Nephron (organoid): Measurements from ENCODE around the gene FAM174B.
A peak's percentile ranks its signal among the peaks of the same experiment; 100 is the strongest.

ENCODE experiments used
- H3K27ac Mint-ChIP-seq, 3 experiments: 2 replicates each; pipeline ENCODE4 v1.8.0; 2020; ENCODE audit warnings: mixed read lengths in 3 of 3, mild to moderate bottlenecking in 2 of 3, moderate library complexity in 1 of 3
- H3K27me3 Mint-ChIP-seq: 2 replicates; pipeline ENCODE4 v1.8.0; 2021; ENCODE audit warnings: low read depth, mild to moderate bottlenecking, moderate library complexity, mixed read lengths
- H3K36me3 Mint-ChIP-seq: 2 replicates; pipeline ENCODE4 v1.8.0; 2020; ENCODE audit warnings: low read depth, mixed read lengths
- H3K4me1 Mint-ChIP-seq: 2 replicates; pipeline ENCODE4 v1.8.0; 2020; ENCODE audit warnings: mixed read lengths
- H3K4me3 Mint-ChIP-seq, 3 experiments: 2 replicates each; pipeline ENCODE4 v1.8.0; 2020; ENCODE audit warnings: mild to moderate bottlenecking in 3 of 3, mixed read lengths in 3 of 3, moderate library complexity in 2 of 3
- H3K9me3 Mint-ChIP-seq: 2 replicates; pipeline ENCODE4 v1.8.0; 2020; ENCODE audit warnings: mixed read lengths
- TF ChIP-seq, protein P1 (sequence below), 3 experiments: fragments of 200-600 bp; sonication (generic); IDR thresholded peaks; one replicate each; pipeline ENCODE4 v1.5.0; 2021; ENCODE audit warnings: antibody characterized with exemption in 3 of 3; ENCODE audit not compliant: unreplicated experiment in 3 of 3

FAM174B gene

DNA sequence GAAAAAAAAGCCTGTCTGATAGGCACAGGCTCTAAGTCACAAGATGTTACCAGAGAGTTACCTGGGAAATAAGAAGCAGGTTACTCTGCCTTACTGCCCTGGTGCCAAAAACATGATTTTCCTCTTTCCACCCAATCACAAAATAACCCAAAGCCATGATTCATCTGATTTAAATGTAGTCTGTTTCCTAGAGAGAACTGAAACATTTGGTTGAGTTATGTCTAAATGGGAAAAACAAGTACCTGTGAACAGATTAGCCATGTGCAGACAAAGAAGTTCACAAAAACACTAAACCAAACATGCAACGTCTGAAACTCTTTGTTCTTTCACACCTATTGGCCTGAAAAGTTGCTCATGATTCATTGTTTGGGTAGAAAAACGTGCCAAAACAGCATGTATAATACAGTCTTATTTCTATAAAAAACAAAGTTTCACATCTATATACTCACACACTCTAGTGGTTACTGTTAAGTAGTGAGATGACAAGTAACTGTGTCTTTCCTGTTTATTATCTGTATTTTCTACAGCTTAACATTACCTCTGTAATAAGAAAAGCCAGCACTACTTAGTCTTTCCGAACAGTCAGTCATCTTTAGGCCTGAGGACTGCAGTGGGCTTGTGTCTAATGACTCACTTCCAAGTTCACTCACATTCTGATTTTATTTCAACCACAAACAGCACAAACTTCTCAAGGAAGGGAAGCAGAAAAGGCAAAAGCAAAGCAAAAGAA, 30.2 kb downstream of the FAM174B start:
- H3K4me1 Mint-ChIP-seq, result peaks cover 66% of the 10 kb centered on the region
- TF ChIP-seq, protein P1, sequence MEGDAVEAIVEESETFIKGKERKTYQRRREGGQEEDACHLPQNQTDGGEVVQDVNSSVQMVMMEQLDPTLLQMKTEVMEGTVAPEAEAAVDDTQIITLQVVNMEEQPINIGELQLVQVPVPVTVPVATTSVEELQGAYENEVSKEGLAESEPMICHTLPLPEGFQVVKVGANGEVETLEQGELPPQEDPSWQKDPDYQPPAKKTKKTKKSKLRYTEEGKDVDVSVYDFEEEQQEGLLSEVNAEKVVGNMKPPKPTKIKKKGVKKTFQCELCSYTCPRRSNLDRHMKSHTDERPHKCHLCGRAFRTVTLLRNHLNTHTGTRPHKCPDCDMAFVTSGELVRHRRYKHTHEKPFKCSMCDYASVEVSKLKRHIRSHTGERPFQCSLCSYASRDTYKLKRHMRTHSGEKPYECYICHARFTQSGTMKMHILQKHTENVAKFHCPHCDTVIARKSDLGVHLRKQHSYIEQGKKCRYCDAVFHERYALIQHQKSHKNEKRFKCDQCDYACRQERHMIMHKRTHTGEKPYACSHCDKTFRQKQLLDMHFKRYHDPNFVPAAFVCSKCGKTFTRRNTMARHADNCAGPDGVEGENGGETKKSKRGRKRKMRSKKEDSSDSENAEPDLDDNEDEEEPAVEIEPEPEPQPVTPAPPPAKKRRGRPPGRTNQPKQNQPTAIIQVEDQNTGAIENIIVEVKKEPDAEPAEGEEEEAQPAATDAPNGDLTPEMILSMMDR (IDR thresholded peaks at IDR 0.05; ENCODE audit: unreplicated experiment in 3 of 3), result no peak
- H3K4me3 Mint-ChIP-seq, result peak overlapping the region in 1 of 3 experiments; percentile 67
- H3K27ac Mint-ChIP-seq, result peak overlapping the region; percentile 84 to 99 (median 92)
- peaks cover 4% of the 10 kb centered on the region for H3K27me3 Mint-ChIP-seq
- H3K9me3 Mint-ChIP-seq, result no peaks in the 10 kb centered on the region
- H3K36me3 Mint-ChIP-seq, result peaks cover 19% of the 10 kb centered on the region

DNA sequence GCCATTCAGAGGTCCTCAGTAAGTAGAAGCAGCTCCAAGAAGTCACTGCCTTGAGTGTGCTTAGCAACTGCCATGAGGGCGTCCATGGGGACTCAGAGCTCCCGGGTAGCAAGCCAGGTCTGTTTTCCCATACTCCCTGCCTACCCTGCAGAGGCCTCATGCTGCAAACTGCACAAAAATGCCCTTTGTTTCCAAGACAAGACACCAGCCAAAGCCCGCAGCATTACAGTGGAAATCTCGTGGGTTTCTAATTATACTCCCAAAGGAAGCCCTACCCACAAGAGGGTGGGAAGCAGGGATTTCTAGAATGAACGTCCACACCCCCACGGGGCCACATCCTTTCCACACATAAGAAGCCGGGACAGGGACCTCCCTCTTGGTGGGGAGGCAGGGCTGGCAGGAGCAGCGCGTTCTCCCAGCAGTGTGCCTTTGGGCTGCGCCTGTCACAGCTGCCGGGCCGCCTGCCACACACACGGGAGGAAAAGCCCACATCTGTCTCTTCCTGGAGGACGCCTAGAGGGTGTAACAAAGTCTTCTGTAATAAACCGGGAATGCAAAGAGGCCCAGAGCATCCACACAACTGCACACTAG, 31.1 kb downstream of the FAM174B start:
- Mint-ChIP-seq H3K4me1 (peaks cover 66% of the 10 kb centered on the region), H3K36me3 (peaks cover 16% of the 10 kb centered on the region), H3K27ac (peak overlapping the region; percentile 84 to 99 (median 92)), H3K4me3 (peak overlapping the region; percentile 12 to 53 (median 13)), H3K27me3 (peaks cover 4% of the 10 kb centered on the region), H3K9me3 (no peaks in the 10 kb centered on the region)
- TF ChIP-seq, protein P1 (IDR thresholded peaks at IDR 0.05; ENCODE audit: unreplicated experiment in 3 of 3), result no peak

DNA sequence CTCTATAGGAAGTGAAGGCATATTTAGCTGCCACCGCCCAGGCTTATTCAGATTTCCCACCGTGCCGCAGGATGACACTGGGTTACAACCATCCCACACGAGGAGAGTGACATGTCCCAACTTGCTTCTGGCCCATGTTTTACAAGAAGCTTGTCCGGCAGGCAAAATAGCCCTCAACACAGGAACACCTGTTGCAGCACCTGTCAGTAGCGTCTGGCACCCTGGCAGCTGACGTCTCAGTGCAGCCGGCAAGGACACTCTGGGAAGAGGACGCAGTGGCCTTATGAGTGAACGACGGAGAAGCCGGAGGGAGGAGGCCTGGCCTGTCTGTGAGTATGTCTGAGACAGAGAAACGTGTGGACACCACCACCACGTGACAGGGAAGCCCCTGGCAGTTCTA, 32.1 kb downstream of the FAM174B start:
- Mint-ChIP-seq H3K4me1 (peaks cover 75% of the 10 kb centered on the region), H3K27ac (peak overlapping the region; percentile 84 to 99 (median 92)), H3K27me3 (peaks cover 4% of the 10 kb centered on the region), H3K4me3 (peak overlapping the region in 2 of 3 experiments; percentile 12 to 26), H3K9me3 (no peaks in the 10 kb centered on the region), H3K36me3 (peaks cover 12% of the 10 kb centered on the region)
- TF ChIP-seq, protein P1 (IDR thresholded peaks at IDR 0.05; ENCODE audit: unreplicated experiment in 3 of 3), result no peak

DNA sequence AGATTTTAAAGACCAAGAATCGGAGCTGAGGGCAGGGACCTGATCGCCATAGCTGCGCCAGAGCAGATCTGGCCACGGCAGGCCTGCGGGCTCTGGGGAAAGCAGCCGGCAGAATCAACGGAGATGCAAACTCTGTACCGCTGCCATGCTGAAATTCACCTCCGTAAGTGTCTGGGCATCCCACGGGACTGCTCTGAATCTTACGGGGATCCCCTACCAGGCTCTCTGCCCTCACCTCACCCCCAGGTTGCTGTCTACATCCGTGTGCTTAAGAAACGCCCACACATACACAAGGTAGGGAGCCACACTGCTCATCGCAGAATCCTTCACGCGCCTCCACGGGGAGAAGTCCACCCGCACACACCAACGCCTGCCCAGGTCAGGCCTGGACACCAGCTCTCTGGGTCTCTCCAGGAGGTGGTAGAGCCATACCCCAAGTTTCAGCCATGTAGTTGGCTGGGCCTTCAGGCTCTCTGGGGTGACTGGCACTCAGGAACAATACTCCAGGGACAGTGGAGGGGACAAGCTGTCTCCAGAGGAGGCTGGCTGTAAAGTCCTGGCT, 33.5 kb downstream of the FAM174B start:
- H3K4me1 Mint-ChIP-seq, result peaks cover 82% of the 10 kb centered on the region
- H3K27me3 Mint-ChIP-seq, result peaks cover 4% of the 10 kb centered on the region
- TF ChIP-seq, protein P1 (IDR thresholded peaks at IDR 0.05; ENCODE audit: unreplicated experiment in 3 of 3), result no peak
- peak overlapping the region; percentile 22 to 99 (median 87) for H3K27ac Mint-ChIP-seq
- peaks cover 3% of the 10 kb centered on the region for H3K36me3 Mint-ChIP-seq
- no peaks in the 10 kb centered on the region for H3K9me3 Mint-ChIP-seq
- peak overlapping the region in 1 of 3 experiments; percentile 22 for H3K4me3 Mint-ChIP-seq

DNA sequence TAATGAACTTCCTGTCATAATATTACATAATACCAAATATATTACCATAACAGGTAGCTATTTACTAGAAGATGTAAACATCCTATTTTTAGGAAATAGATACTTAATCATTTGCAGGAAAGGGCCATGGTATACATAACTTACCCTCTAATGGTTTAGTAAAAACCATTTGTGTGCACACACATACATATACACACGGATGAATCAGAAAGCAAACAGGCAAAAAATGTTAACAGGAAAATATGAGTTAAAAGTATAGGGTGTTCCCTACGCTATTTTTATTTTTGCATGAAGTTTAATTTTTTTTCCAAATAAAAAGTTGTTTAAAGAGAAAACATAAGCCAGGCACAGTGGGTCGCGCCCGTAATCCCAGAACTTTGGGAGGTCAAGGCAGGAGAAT, 34.6 kb downstream of the FAM174B start:
- Mint-ChIP-seq H3K4me1 (peaks cover 92% of the 10 kb centered on the region), H3K4me3 (no peak overlapping the region), H3K36me3 (peaks cover 3% of the 10 kb centered on the region), H3K9me3 (no peaks in the 10 kb centered on the region), H3K27ac (peak overlapping the region in 2 of 3 experiments; percentile 82 to 99), H3K27me3 (peaks cover 4% of the 10 kb centered on the region)
- TF ChIP-seq, protein P1 (IDR thresholded peaks at IDR 0.05; ENCODE audit: unreplicated experiment in 3 of 3), result no peak
